HCT116 (cell line): ENCODE results near the gene KANSL1. TPM values are rescaled to one million over a fixed set of nuclear protein-coding genes. Genes with fewer than 3 reads are reported as not detected.

ENCODE experiments used
- ATAC-seq: fragments of 200-7000 bp; cut with Tn5 transposase; 2 replicates; pipeline ENCODE4 v1.9.1; 2020; ENCODE audit warnings: mild to moderate bottlenecking, moderate library complexity
- BruUV-seq: library from RNA; stranded (reverse); fragments of 400-500 nt; replicated peaks from 2 replicates; lab custom pipeline; 2021; lab: Mats Ljungman, UMichigan
- CTCF ChIA-PET: fragments of 300-600 bp; sonication (Branson Sonifier 250); formaldehyde crosslinking; loops from one replicate; lab custom pipeline; 2021; ENCODE audit warnings: antibody characterized with exemption; lab: Charles Lee
- POLR2A ChIA-PET: fragments of 300-600, 350-600 bp; sonication (Branson Sonifier 250); formaldehyde crosslinking; loops from one replicate; lab custom pipeline; 2021; ENCODE audit warnings: antibody characterized with exemption; lab: Charles Lee
- RAD21 ChIA-PET, 2 experiments: fragments of 300-600 bp; sonication (Branson Sonifier 250); formaldehyde crosslinking; loops; one replicate each; lab custom pipeline; 2023; ENCODE audit warnings: low total read pairs in 2 of 2; ENCODE audit not compliant: uncharacterized antibody in 2 of 2, unreplicated experiment in 2 of 2, low non-redundant PET in 1 of 2; lab: Charles Lee
- DNase-seq: peaks from one replicate; pipeline ENCODE4 v3.0.0-alpha.2; 2010; ENCODE audit warnings: low read depth, low spot score
- H2AFZ ChIP-seq: fragments of 200-600 bp; shearing (Covaris generic), sonication (generic); 2 replicates; pipeline ENCODE4 v1.6.1; 2017; ENCODE audit warnings: low read depth, mixed run types, mixed read lengths, antibody characterized with exemption, low read length; ENCODE audit not compliant: poor library complexity, severe bottlenecking
- H3K27ac ChIP-seq: 2 replicates; pipeline ENCODE4 v1.5.1; 2012; ENCODE audit warnings: low read depth, low read length
- H3K27me3 ChIP-seq: fragments of 200-600 bp; sonication (generic); 2 replicates; pipeline ENCODE4 v1.6.1; 2016; ENCODE audit warnings: mixed run types, low read length, mixed read lengths; ENCODE audit not compliant: insufficient read depth
- H3K36me3 ChIP-seq, 2 experiments: fragments of 200-500 bp in 1 of 2; fragments of 200-600 bp in 1 of 2; sonication (Bioruptor generic) in 1 of 2; sonication (generic) in 1 of 2; 2 replicates each; pipeline versions ENCODE4 v1.5.1 to v1.6.1; 2014 to 2016; ENCODE audit warnings: low read length in 2 of 2, inconsistent platforms in 1 of 2, mixed read lengths in 1 of 2, mixed run types in 1 of 2; ENCODE audit not compliant: insufficient read depth in 2 of 2, control insufficient read depth in 1 of 2
- H3K4me1 ChIP-seq, 2 experiments: fragments of 200-600 bp in 1 of 2; sonication (generic) in 1 of 2; 2 replicates each; pipeline versions ENCODE4 v1.5.1 to v1.6.1; 2012 to 2017; ENCODE audit warnings: low read length in 2 of 2, inconsistent platforms in 1 of 2, mild to moderate bottlenecking in 1 of 2, mixed read lengths in 1 of 2, mixed run types in 1 of 2, moderate library complexity in 1 of 2; ENCODE audit not compliant: insufficient read depth in 2 of 2, control insufficient read depth in 1 of 2
- H3K4me2 ChIP-seq: fragments of 200-600 bp; sonication (generic); 2 replicates; pipeline ENCODE4 v1.6.1; 2017; ENCODE audit warnings: mixed run types, low read length, mixed read lengths
- H3K4me3 ChIP-seq, 2 experiments: fragments of 200-600 bp in 1 of 2; sonication (generic) in 1 of 2; replicated peaks in 1 of 2; 2 replicates each; pipeline ENCODE4 v1.5.1; 2011 to 2016; ENCODE audit warnings: low read length in 2 of 2, control low read depth in 1 of 2, low read depth in 1 of 2, mild to moderate bottlenecking in 1 of 2, mixed read lengths in 1 of 2, mixed run types in 1 of 2
- H3K79me2 ChIP-seq: fragments of 200-600 bp; sonication (generic); 2 replicates; pipeline ENCODE4 v1.6.1; 2017; ENCODE audit warnings: mild to moderate bottlenecking, mixed run types, low read length, moderate library complexity, mixed read lengths; ENCODE audit not compliant: insufficient read depth
- H3K9ac ChIP-seq: fragments of 200-600 bp; sonication (generic); 2 replicates; pipeline ENCODE4 v1.6.1; 2016; ENCODE audit warnings: low read length, mixed read lengths
- H3K9me2 ChIP-seq: fragments of 200-600 bp; sonication (generic), shearing (Covaris generic); 2 replicates; pipeline ENCODE4 v1.6.1; 2017; ENCODE audit warnings: mixed run types, mild to moderate bottlenecking, moderate library complexity; ENCODE audit not compliant: insufficient read depth
- H3K9me3 ChIP-seq, 2 experiments: fragments of 200-500 bp in 1 of 2; fragments of 200-600 bp in 1 of 2; sonication (Bioruptor generic) in 1 of 2; sonication (generic) in 1 of 2; 2 replicates each; pipeline ENCODE4 v1.6.1; 2014 to 2017; ENCODE audit warnings: low read length in 2 of 2, mixed read lengths in 2 of 2, inconsistent platforms in 1 of 2, low read depth in 1 of 2, mild to moderate bottlenecking in 1 of 2, mixed run types in 1 of 2, moderate library complexity in 1 of 2; ENCODE audit not compliant: control insufficient read depth in 1 of 2, insufficient read depth in 1 of 2
- H4K20me1 ChIP-seq: fragments of 200-600 bp; sonication (generic), shearing (Covaris generic); 2 replicates; pipeline ENCODE4 v1.6.1; 2017; ENCODE audit warnings: mixed run types, mild to moderate bottlenecking, moderate library complexity; ENCODE audit not compliant: insufficient read depth
- CBX3 ChIP-seq: IDR thresholded peaks from 2 replicates; pipeline ENCODE4 v1.6.1; 2012; ENCODE audit warnings: low read depth
- CEBPB ChIP-seq: IDR thresholded peaks from 2 replicates; pipeline ENCODE4 v1.6.1; 2012; ENCODE audit warnings: low read depth
- CTCF ChIP-seq, 3 experiments: fragments of 200-600 bp in 1 of 3; sonication (generic) in 1 of 3; IDR thresholded peaks in 2 of 3; conservative IDR thresholded peaks in 1 of 3; 2 replicates each; pipeline ENCODE4 v1.5.1; 2012 to 2017; ENCODE audit warnings: low read depth in 2 of 3, low read length in 2 of 3, antibody characterized with exemption in 1 of 3, borderline replicate concordance in 1 of 3, control low read depth in 1 of 3, mild to moderate bottlenecking in 1 of 3, mixed read lengths in 1 of 3, mixed run types in 1 of 3, moderate library complexity in 1 of 3; ENCODE audit not compliant: insufficient read depth in 1 of 3
- EGR1 ChIP-seq: IDR thresholded peaks from 2 replicates; pipeline ENCODE4 v1.6.1; 2012; ENCODE audit warnings: low read depth
- ELF1 ChIP-seq: IDR thresholded peaks from 2 replicates; pipeline ENCODE4 v1.6.1; 2012; ENCODE audit warnings: low read depth, borderline replicate concordance
- EZH2 ChIP-seq: fragments of 200-600 bp; sonication (generic); IDR thresholded peaks from 2 replicates; pipeline ENCODE4 v1.6.1; 2017; ENCODE audit warnings: antibody characterized with exemption, mixed run types
- EZH2phosphoT487 ChIP-seq: fragments of 200-600 bp; IDR thresholded peaks from 2 replicates; pipeline ENCODE4 v1.6.1; 2018; ENCODE audit warnings: antibody characterized with exemption, borderline replicate concordance
- FOSL1 ChIP-seq: IDR thresholded peaks from 2 replicates; pipeline ENCODE4 v1.6.1; 2012; ENCODE audit warnings: low read depth
- JUND ChIP-seq: IDR thresholded peaks from 2 replicates; pipeline ENCODE4 v1.6.1; 2012
- MAX ChIP-seq: IDR thresholded peaks from 2 replicates; pipeline ENCODE4 v1.6.1; 2012
- POLR2A ChIP-seq: IDR thresholded peaks from 2 replicates; pipeline ENCODE4 v1.7.0; 2011; ENCODE audit warnings: borderline replicate concordance; ENCODE audit not compliant: insufficient read depth, insufficient read length; ENCODE audit errors: extremely low read depth
- POLR2AphosphoS5 ChIP-seq: IDR thresholded peaks from 2 replicates; pipeline ENCODE4 v1.6.1; 2011; ENCODE audit warnings: mild to moderate bottlenecking, low read depth, low read length, moderate library complexity
- SP1 ChIP-seq: IDR thresholded peaks from 2 replicates; pipeline ENCODE4 v1.6.1; 2012; ENCODE audit warnings: low read depth
- SRF ChIP-seq: IDR thresholded peaks from 2 replicates; pipeline ENCODE4 v1.6.1; 2012; ENCODE audit warnings: low read depth
- TCF7L2 ChIP-seq: IDR thresholded peaks from 2 replicates; pipeline ENCODE4 v1.7.0; 2011; ENCODE audit warnings: borderline replicate concordance, inconsistent platforms; ENCODE audit not compliant: insufficient read depth, insufficient read length; ENCODE audit errors: extremely low read depth
- YY1 ChIP-seq: IDR thresholded peaks from 2 replicates; pipeline ENCODE4 v1.6.1; 2011; ENCODE audit warnings: low read length, low read depth, moderate library complexity, mild to moderate bottlenecking; ENCODE audit not compliant: insufficient replicate concordance; ENCODE audit errors: extremely low read depth
- ZNF274 ChIP-seq: fragments of 200-500 bp; sonication (Bioruptor generic); IDR thresholded peaks from 2 replicates; pipeline ENCODE4 v1.6.1; 2014; ENCODE audit warnings: mild to moderate bottlenecking, low read depth, low read length, inconsistent platforms
- intact Hi-C: fragments of 100-400 bp; cut with micrococcal nuclease; formaldehyde crosslinking; loops from 2 replicates; pipeline ENCODE4 v1.10.0; 2022
- total RNA-seq: library from RNA; stranded (reverse); gene quantifications from one replicate; pipeline ENCODE4 v1.2.1, GENCODE V29; 2021; ENCODE audit not compliant: unreplicated experiment

KANSL1 gene
- total RNA-seq, 1 experiment from 2014 or later = 77.5 TPM

GRCh38 chr17:45989759-45990158 lies 203.5 kb downstream of the KANSL1 start:
- TF ChIP-seq ELF1 (no peak), CBX3 (no peak), TCF7L2 (no peak), POLR2AphosphoS5 (no peak), CTCF (IDR thresholded peaks at IDR 0.05 in 2 of 3, conservative IDR thresholded peaks at IDR 0.05 in 1 of 3; ENCODE audit: borderline replicate concordance in 1 of 3, insufficient read depth in 1 of 3, low read depth in 2 of 3, low read length in 2 of 3) (no peak), YY1 (no peak)
- Histone ChIP-seq H3K9ac (no peak overlapping the region), H3K27ac (no peak overlapping the region), H3K4me3 (no peak overlapping the region), H3K27me3 (no peaks in the 10 kb centered on the region), H3K4me2 (no peak overlapping the region), H2AFZ (no peak overlapping the region), H3K79me2 (no peaks in the 10 kb centered on the region), H3K9me2 (no peaks in the 10 kb centered on the region), H3K4me1 (no peaks in the 10 kb centered on the region), H3K9me3 (no peaks in the 10 kb centered on the region), H4K20me1 (no peaks in the 10 kb centered on the region), H3K36me3 (no peaks in the 10 kb centered on the region)
- ChIA-PET CTCF (no interaction called here), RAD21 (no interaction called here), POLR2A (no interaction called here)
- no TSS peak for BruUV-seq
- DNase-seq (no peak), ATAC-seq (no peak)
- intact Hi-C loops = no loop called here

GRCh38 chr17:45987706-45988105 lies 205.5 kb downstream of the KANSL1 start:
- intact Hi-C loops = no loop called here
- no peak for TF ChIP-seq FOSL1
- TF ChIP-seq JUND = no peak
- TF ChIP-seq EGR1 = no peak
- no peak for TF ChIP-seq SP1
- no peak for TF ChIP-seq ZNF274
- TF ChIP-seq SRF = no peak
- no peak for TF ChIP-seq MAX
- no peak for TF ChIP-seq CEBPB
- TF ChIP-seq EZH2phosphoT487 = no peak
- no peak for TF ChIP-seq POLR2A
- no peak for TF ChIP-seq EZH2
- POLR2A ChIA-PET = no interaction called here
- H3K27ac ChIP-seq = no peak overlapping the region
- H3K27me3 ChIP-seq = no peaks in the 10 kb centered on the region
- no peak overlapping the region for H3K4me2 ChIP-seq
- H3K36me3 ChIP-seq = no peaks in the 10 kb centered on the region
- H3K4me1 ChIP-seq = no peaks in the 10 kb centered on the region
- no peak overlapping the region for H3K4me3 ChIP-seq
- no peaks in the 10 kb centered on the region for H3K79me2 ChIP-seq
- CTCF ChIA-PET = no interaction called here
- H2AFZ ChIP-seq = no peak overlapping the region
- H3K9me3 ChIP-seq = no peaks in the 10 kb centered on the region
- BruUV-seq = no TSS peak
- DNase-seq (no peak), ATAC-seq (no peak)
- no peak overlapping the region for H3K9ac ChIP-seq
- RAD21 ChIA-PET = no interaction called here
- no peaks in the 10 kb centered on the region for H4K20me1 ChIP-seq
- no peaks in the 10 kb centered on the region for H3K9me2 ChIP-seq
